HCT116 (cell line): ENCODE results near the gene MED15. TPM values are rescaled to one million over a fixed set of nuclear protein-coding genes. Genes with fewer than 3 reads are reported as not detected.

Experiments used
- ATAC-seq: fragments of 200-7000 bp; cut with Tn5 transposase; 2 replicates; pipeline ENCODE4 v1.9.1; 2020; ENCODE audit warnings: mild to moderate bottlenecking, moderate library complexity
- BruUV-seq: library from RNA; stranded (reverse); fragments of 400-500 nt; replicated peaks from 2 replicates; lab custom pipeline; 2021; lab: Mats Ljungman, UMichigan
- CTCF ChIA-PET: fragments of 300-600 bp; sonication (Branson Sonifier 250); formaldehyde crosslinking; loops from one replicate; lab custom pipeline; 2021; ENCODE audit warnings: antibody characterized with exemption; lab: Charles Lee
- POLR2A ChIA-PET: fragments of 300-600, 350-600 bp; sonication (Branson Sonifier 250); formaldehyde crosslinking; loops from one replicate; lab custom pipeline; 2021; ENCODE audit warnings: antibody characterized with exemption; lab: Charles Lee
- RAD21 ChIA-PET, 2 experiments: fragments of 300-600 bp; sonication (Branson Sonifier 250); formaldehyde crosslinking; loops; one replicate each; lab custom pipeline; 2023; ENCODE audit warnings: low total read pairs in 2 of 2; ENCODE audit not compliant: uncharacterized antibody in 2 of 2, unreplicated experiment in 2 of 2, low non-redundant PET in 1 of 2; lab: Charles Lee
- DNase-seq: peaks from one replicate; pipeline ENCODE4 v3.0.0-alpha.2; 2010; ENCODE audit warnings: low read depth, low spot score
- H2AFZ ChIP-seq: fragments of 200-600 bp; shearing (Covaris generic), sonication (generic); 2 replicates; pipeline ENCODE4 v1.6.1; 2017; ENCODE audit warnings: low read depth, mixed run types, mixed read lengths, antibody characterized with exemption, low read length; ENCODE audit not compliant: poor library complexity, severe bottlenecking
- H3K27ac ChIP-seq: 2 replicates; pipeline ENCODE4 v1.5.1; 2012; ENCODE audit warnings: low read depth, low read length
- H3K27me3 ChIP-seq: fragments of 200-600 bp; sonication (generic); 2 replicates; pipeline ENCODE4 v1.6.1; 2016; ENCODE audit warnings: mixed run types, low read length, mixed read lengths; ENCODE audit not compliant: insufficient read depth
- H3K36me3 ChIP-seq, 2 experiments: fragments of 200-500 bp in 1 of 2; fragments of 200-600 bp in 1 of 2; sonication (Bioruptor generic) in 1 of 2; sonication (generic) in 1 of 2; 2 replicates each; pipeline versions ENCODE4 v1.5.1 to v1.6.1; 2014 to 2016; ENCODE audit warnings: low read length in 2 of 2, inconsistent platforms in 1 of 2, mixed read lengths in 1 of 2, mixed run types in 1 of 2; ENCODE audit not compliant: insufficient read depth in 2 of 2, control insufficient read depth in 1 of 2
- H3K4me1 ChIP-seq, 2 experiments: fragments of 200-600 bp in 1 of 2; sonication (generic) in 1 of 2; 2 replicates each; pipeline versions ENCODE4 v1.5.1 to v1.6.1; 2012 to 2017; ENCODE audit warnings: low read length in 2 of 2, inconsistent platforms in 1 of 2, mild to moderate bottlenecking in 1 of 2, mixed read lengths in 1 of 2, mixed run types in 1 of 2, moderate library complexity in 1 of 2; ENCODE audit not compliant: insufficient read depth in 2 of 2, control insufficient read depth in 1 of 2
- H3K4me2 ChIP-seq: fragments of 200-600 bp; sonication (generic); 2 replicates; pipeline ENCODE4 v1.6.1; 2017; ENCODE audit warnings: mixed run types, low read length, mixed read lengths
- H3K4me3 ChIP-seq, 2 experiments: fragments of 200-600 bp in 1 of 2; sonication (generic) in 1 of 2; replicated peaks in 1 of 2; 2 replicates each; pipeline ENCODE4 v1.5.1; 2011 to 2016; ENCODE audit warnings: low read length in 2 of 2, control low read depth in 1 of 2, low read depth in 1 of 2, mild to moderate bottlenecking in 1 of 2, mixed read lengths in 1 of 2, mixed run types in 1 of 2
- H3K79me2 ChIP-seq: fragments of 200-600 bp; sonication (generic); 2 replicates; pipeline ENCODE4 v1.6.1; 2017; ENCODE audit warnings: mild to moderate bottlenecking, mixed run types, low read length, moderate library complexity, mixed read lengths; ENCODE audit not compliant: insufficient read depth
- H3K9ac ChIP-seq: fragments of 200-600 bp; sonication (generic); 2 replicates; pipeline ENCODE4 v1.6.1; 2016; ENCODE audit warnings: low read length, mixed read lengths
- H3K9me2 ChIP-seq: fragments of 200-600 bp; sonication (generic), shearing (Covaris generic); 2 replicates; pipeline ENCODE4 v1.6.1; 2017; ENCODE audit warnings: mixed run types, mild to moderate bottlenecking, moderate library complexity; ENCODE audit not compliant: insufficient read depth
- H3K9me3 ChIP-seq, 2 experiments: fragments of 200-500 bp in 1 of 2; fragments of 200-600 bp in 1 of 2; sonication (Bioruptor generic) in 1 of 2; sonication (generic) in 1 of 2; 2 replicates each; pipeline ENCODE4 v1.6.1; 2014 to 2017; ENCODE audit warnings: low read length in 2 of 2, mixed read lengths in 2 of 2, inconsistent platforms in 1 of 2, low read depth in 1 of 2, mild to moderate bottlenecking in 1 of 2, mixed run types in 1 of 2, moderate library complexity in 1 of 2; ENCODE audit not compliant: control insufficient read depth in 1 of 2, insufficient read depth in 1 of 2
- H4K20me1 ChIP-seq: fragments of 200-600 bp; sonication (generic), shearing (Covaris generic); 2 replicates; pipeline ENCODE4 v1.6.1; 2017; ENCODE audit warnings: mixed run types, mild to moderate bottlenecking, moderate library complexity; ENCODE audit not compliant: insufficient read depth
- CTCF ChIP-seq, 3 experiments: fragments of 200-600 bp in 1 of 3; sonication (generic) in 1 of 3; IDR thresholded peaks in 2 of 3; conservative IDR thresholded peaks in 1 of 3; 2 replicates each; pipeline ENCODE4 v1.5.1; 2012 to 2017; ENCODE audit warnings: low read depth in 2 of 3, low read length in 2 of 3, antibody characterized with exemption in 1 of 3, borderline replicate concordance in 1 of 3, control low read depth in 1 of 3, mild to moderate bottlenecking in 1 of 3, mixed read lengths in 1 of 3, mixed run types in 1 of 3, moderate library complexity in 1 of 3; ENCODE audit not compliant: insufficient read depth in 1 of 3
- EZH2 ChIP-seq: fragments of 200-600 bp; sonication (generic); IDR thresholded peaks from 2 replicates; pipeline ENCODE4 v1.6.1; 2017; ENCODE audit warnings: antibody characterized with exemption, mixed run types
- FOSL1 ChIP-seq: IDR thresholded peaks from 2 replicates; pipeline ENCODE4 v1.6.1; 2012; ENCODE audit warnings: low read depth
- JUND ChIP-seq: IDR thresholded peaks from 2 replicates; pipeline ENCODE4 v1.6.1; 2012
- MAX ChIP-seq: IDR thresholded peaks from 2 replicates; pipeline ENCODE4 v1.6.1; 2012
- POLR2A ChIP-seq: IDR thresholded peaks from 2 replicates; pipeline ENCODE4 v1.7.0; 2011; ENCODE audit warnings: borderline replicate concordance; ENCODE audit not compliant: insufficient read depth, insufficient read length; ENCODE audit errors: extremely low read depth
- RAD21 ChIP-seq: IDR thresholded peaks from 2 replicates; pipeline ENCODE4 v1.6.1; 2012; ENCODE audit warnings: low read depth, mild to moderate bottlenecking
- TCF7L2 ChIP-seq: IDR thresholded peaks from 2 replicates; pipeline ENCODE4 v1.7.0; 2011; ENCODE audit warnings: borderline replicate concordance, inconsistent platforms; ENCODE audit not compliant: insufficient read depth, insufficient read length; ENCODE audit errors: extremely low read depth
- YY1 ChIP-seq: IDR thresholded peaks from 2 replicates; pipeline ENCODE4 v1.6.1; 2011; ENCODE audit warnings: low read length, low read depth, moderate library complexity, mild to moderate bottlenecking; ENCODE audit not compliant: insufficient replicate concordance; ENCODE audit errors: extremely low read depth
- ZBTB33 ChIP-seq: IDR thresholded peaks from 2 replicates; pipeline ENCODE4 v1.6.1; 2011; ENCODE audit warnings: mild to moderate bottlenecking, low read length, moderate library complexity; ENCODE audit not compliant: insufficient replicate concordance; ENCODE audit errors: extremely low read depth
- ZNF274 ChIP-seq: fragments of 200-500 bp; sonication (Bioruptor generic); IDR thresholded peaks from 2 replicates; pipeline ENCODE4 v1.6.1; 2014; ENCODE audit warnings: mild to moderate bottlenecking, low read depth, low read length, inconsistent platforms
- intact Hi-C: fragments of 100-400 bp; cut with micrococcal nuclease; formaldehyde crosslinking; loops from 2 replicates; pipeline ENCODE4 v1.10.0; 2022
- total RNA-seq: library from RNA; stranded (reverse); gene quantifications from one replicate; pipeline ENCODE4 v1.2.1, GENCODE V29; 2021; ENCODE audit not compliant: unreplicated experiment

The MED15 gene
- total RNA-seq, 1 experiment from 2014 or later, result 81.3 TPM

GRCh38 chr22:20488946-20489345, 18.5 kb upstream of the MED15 start (continued):
- TF ChIP-seq CTCF (IDR thresholded peaks at IDR 0.05 in 2 of 3, conservative IDR thresholded peaks at IDR 0.05 in 1 of 3; ENCODE audit: borderline replicate concordance in 1 of 3, insufficient read depth in 1 of 3, low read depth in 2 of 3, low read length in 2 of 3) (no peak), EZH2 (no peak), ZNF274 (no peak), FOSL1 (no peak), TCF7L2 (no peak)

GRCh38 chr22:20490183-20490940, 17.0 kb upstream of the MED15 start:
- Histone ChIP-seq H3K4me2 (no peak overlapping the region), H3K27ac (no peak overlapping the region), H3K36me3 (no peaks in the 10 kb centered on the region), H3K4me1 (peaks cover 6 to 19% of the 10 kb centered on the region in 2 experiments; a peak in 3 of 4 replicates), H2AFZ (no peak overlapping the region), H3K79me2 (peaks cover 26% of the 10 kb centered on the region), H3K4me3 (no peak overlapping the region), H4K20me1 (no peaks in the 10 kb centered on the region), H3K9me2 (no peaks in the 10 kb centered on the region), H3K27me3 (no peaks in the 10 kb centered on the region), H3K9me3 (no peaks in the 10 kb centered on the region), H3K9ac (no peak overlapping the region)
- RAD21 ChIA-PET, result no interaction called here
- ATAC-seq, result no peak
- no peak for TF ChIP-seq EZH2
- no peak for TF ChIP-seq TCF7L2
- no peak for TF ChIP-seq RAD21
- TF ChIP-seq MAX, result no peak
- TF ChIP-seq YY1, result no peak
- TF ChIP-seq JUND, result no peak
- TF ChIP-seq FOSL1, result no peak
- TF ChIP-seq POLR2A, result no peak
- TF ChIP-seq ZBTB33, result no peak
- CTCF ChIA-PET, result no interaction called here
- POLR2A ChIA-PET, result no interaction called here
- no TSS peak for BruUV-seq
- DNase-seq, result no peak
- intact Hi-C loops, result no loop called here
